Uterus (tissue), 2 donors: ENCODE results near the gene RNASEL.

Source experiments
- CTCF ChIP-seq, 4 experiments: fragments of 200-600 bp in 2 of 4; fragments of 450-650 bp in 2 of 4; sonication (generic) in 2 of 4; IDR thresholded peaks; one replicate each; pipeline ENCODE4 v1.5.1; 2016 to 2019; ENCODE audit warnings: antibody characterized with exemption in 4 of 4, mild to moderate bottlenecking in 2 of 4, moderate library complexity in 1 of 4
- POLR2A ChIP-seq, 2 donors: fragments of 450-650 bp; IDR thresholded peaks; one replicate each; pipeline ENCODE4 v1.6.1; 2016; ENCODE audit warnings: antibody characterized with exemption in 2 of 2, mild to moderate bottlenecking in 1 of 2, moderate library complexity in 1 of 2

- TF ChIP-seq CTCF (IDR thresholded peaks at IDR 0.05): no peak
- TF ChIP-seq POLR2A (IDR thresholded peaks at IDR 0.05): no peak
Observed at GRCh38 chr1:182527680-182528079, 61.4 kb downstream of the RNASEL start.
